Chondrocyte (in vitro differentiated cells): ENCODE data around the gene BUB1B. TPM values are rescaled to one million over a fixed set of nuclear protein-coding genes. Genes with fewer than 3 reads are reported as not detected.
"Not testable (repeated sequence)": the region's sequence is repeated elsewhere in the genome, so short reads cannot be mapped to it uniquely, and the experiment has no call there.

ENCODE experiments used
- DNase-seq: peaks from one replicate; pipeline ENCODE4 v3.0.0; 2021; ENCODE audit warnings: mixed read lengths, low spot score
- H3K27ac Mint-ChIP-seq: one replicate; pipeline ENCODE4 v1.8.0; 2021; ENCODE audit warnings: mild to moderate bottlenecking, moderate library complexity, mixed read lengths; ENCODE audit not compliant: unreplicated experiment
- H3K27me3 Mint-ChIP-seq: 2 replicates; pipeline ENCODE4 v1.8.0; 2021; ENCODE audit warnings: low read depth, mixed read lengths
- H3K36me3 Mint-ChIP-seq: 2 replicates; pipeline ENCODE4 v1.8.0; 2021; ENCODE audit warnings: low read depth, mixed read lengths
- H3K4me1 Mint-ChIP-seq: 2 replicates; pipeline ENCODE4 v1.8.0; 2021; ENCODE audit warnings: low read depth, mild to moderate bottlenecking, mixed read lengths
- H3K4me3 Mint-ChIP-seq: one replicate; pipeline ENCODE4 v1.8.0; 2021; ENCODE audit warnings: mild to moderate bottlenecking, moderate library complexity, mixed read lengths; ENCODE audit not compliant: unreplicated experiment
- H3K9me3 Mint-ChIP-seq: 2 replicates; pipeline ENCODE4 v1.8.0; 2021; ENCODE audit warnings: low read depth, mixed read lengths
- total RNA-seq: library from RNA; stranded (reverse); gene quantifications from 3 replicates; pipeline ENCODE4 v1.2.1, GENCODE V29; 2021
- TF ChIP-seq, protein P1 (sequence below): fragments of 200-600 bp; sonication (generic); IDR thresholded peaks from 2 replicates; pipeline ENCODE4 v1.5.0; 2021; ENCODE audit warnings: antibody characterized with exemption, mild to moderate bottlenecking, moderate library complexity

BUB1B gene
- total RNA-seq, 1 donor from 2014 or later: 6.7 TPM

DNA sequence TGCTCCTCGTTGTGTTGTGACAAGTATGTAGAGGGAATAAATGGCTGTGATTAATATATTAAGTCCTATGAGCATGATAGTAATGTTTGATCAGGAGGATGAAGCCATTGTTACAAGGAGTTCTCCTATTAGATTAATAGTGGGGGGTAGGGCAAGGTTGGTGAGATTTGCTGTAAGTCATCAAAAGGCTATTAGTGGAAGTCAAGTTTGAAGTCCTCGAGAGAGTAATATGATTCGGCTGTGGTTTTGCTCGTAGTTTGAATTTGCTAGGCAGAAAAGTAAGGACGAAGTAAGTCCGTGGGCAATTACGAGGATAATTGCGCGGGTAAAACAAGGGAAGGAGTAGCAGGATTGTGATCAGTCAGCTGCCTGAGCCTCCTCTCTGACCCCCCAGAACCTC lies 26.0 kb upstream of the BUB1B start:
- H3K4me3 Mint-ChIP-seq: no peak overlapping the region
- H3K27ac Mint-ChIP-seq: no peak overlapping the region
- no peaks in the 10 kb centered on the region for H3K36me3 Mint-ChIP-seq
- H3K27me3 Mint-ChIP-seq: peaks cover 6% of the 10 kb centered on the region
- TF ChIP-seq, protein P1, sequence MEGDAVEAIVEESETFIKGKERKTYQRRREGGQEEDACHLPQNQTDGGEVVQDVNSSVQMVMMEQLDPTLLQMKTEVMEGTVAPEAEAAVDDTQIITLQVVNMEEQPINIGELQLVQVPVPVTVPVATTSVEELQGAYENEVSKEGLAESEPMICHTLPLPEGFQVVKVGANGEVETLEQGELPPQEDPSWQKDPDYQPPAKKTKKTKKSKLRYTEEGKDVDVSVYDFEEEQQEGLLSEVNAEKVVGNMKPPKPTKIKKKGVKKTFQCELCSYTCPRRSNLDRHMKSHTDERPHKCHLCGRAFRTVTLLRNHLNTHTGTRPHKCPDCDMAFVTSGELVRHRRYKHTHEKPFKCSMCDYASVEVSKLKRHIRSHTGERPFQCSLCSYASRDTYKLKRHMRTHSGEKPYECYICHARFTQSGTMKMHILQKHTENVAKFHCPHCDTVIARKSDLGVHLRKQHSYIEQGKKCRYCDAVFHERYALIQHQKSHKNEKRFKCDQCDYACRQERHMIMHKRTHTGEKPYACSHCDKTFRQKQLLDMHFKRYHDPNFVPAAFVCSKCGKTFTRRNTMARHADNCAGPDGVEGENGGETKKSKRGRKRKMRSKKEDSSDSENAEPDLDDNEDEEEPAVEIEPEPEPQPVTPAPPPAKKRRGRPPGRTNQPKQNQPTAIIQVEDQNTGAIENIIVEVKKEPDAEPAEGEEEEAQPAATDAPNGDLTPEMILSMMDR: no peak
- H3K4me1 Mint-ChIP-seq: no peaks in the 10 kb centered on the region
- no peak for DNase-seq
- no peaks in the 10 kb centered on the region for H3K9me3 Mint-ChIP-seq

DNA sequence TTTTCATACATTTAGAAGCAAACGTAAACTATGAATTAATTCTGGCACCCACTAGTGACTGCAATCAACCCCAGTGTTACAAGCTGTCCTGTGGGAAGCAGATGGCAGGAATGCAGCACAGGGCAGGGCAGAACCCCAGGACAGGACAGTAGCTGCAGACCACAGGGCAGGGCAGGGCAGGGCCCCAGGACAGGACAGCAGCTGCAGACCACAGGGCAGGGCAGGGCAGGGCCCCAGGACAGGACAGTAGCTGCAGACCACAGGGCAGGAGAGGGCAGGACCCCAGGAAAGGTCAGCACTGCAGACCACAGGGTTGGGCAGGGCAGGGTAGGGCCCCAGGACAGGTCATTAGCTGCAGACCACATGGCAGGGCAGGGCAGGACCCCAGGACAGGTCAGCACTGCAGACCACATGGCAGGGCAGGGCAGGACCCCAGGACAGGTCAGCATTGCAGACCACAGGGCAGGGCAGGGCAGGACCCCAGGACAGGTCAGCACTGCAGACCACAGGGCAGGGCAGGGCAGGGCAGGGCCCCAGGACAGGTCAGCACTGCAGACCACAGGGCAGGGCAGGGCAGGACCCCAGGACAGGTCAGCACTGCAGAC lies 24.9 kb upstream of the BUB1B start:
- H3K4me3 Mint-ChIP-seq, H3K27me3 Mint-ChIP-seq, H3K27ac Mint-ChIP-seq, H3K4me1 Mint-ChIP-seq, DNase-seq, H3K9me3 Mint-ChIP-seq, H3K36me3 Mint-ChIP-seq: not testable (repeated sequence)

DNA sequence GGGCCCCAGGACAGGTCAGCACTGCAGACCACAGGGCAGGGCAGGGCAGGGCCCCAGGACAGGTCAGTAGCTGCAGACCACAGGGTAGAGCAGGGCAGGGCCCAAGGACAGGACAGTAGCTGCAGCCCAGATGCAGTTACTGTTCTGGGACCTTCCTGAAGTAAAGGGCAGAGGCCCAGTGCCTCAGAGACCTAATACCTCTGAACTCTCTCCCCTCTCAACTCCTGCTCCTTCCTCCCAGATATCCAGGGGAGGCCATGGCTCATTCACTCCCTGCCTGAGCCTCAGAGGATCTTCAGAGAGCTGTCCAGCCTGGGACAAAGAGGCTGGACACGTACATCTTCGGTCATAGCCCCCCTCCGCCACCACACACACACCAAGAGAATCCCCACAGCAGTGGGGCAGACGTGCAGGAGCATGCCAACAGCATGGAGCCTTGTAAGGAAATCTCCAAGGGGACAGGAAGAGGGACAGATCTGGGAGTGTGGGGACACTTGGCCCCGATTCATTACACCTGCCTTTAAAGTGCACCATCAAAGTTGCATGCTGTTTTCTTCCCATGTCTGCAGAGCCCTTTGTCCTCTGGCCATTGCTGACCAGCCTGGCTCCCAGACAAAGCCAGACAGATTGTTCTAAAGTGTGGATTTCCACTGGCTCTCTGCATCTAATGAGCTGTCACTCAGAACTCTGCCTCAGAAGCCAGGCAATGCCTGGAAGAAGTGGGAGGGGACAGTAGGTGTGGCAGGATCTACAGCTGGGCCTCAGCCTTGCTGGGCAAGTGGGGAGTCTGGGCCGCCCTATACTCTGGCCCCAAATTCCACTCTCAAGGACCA lies 24.2 kb upstream of the BUB1B start:
- no peaks in the 10 kb centered on the region for H3K36me3 Mint-ChIP-seq
- TF ChIP-seq, protein P1: no peak
- no peak overlapping the region for H3K27ac Mint-ChIP-seq
- no peaks in the 10 kb centered on the region for H3K4me1 Mint-ChIP-seq
- H3K9me3 Mint-ChIP-seq: no peaks in the 10 kb centered on the region
- no peak for DNase-seq
- H3K27me3 Mint-ChIP-seq: peaks cover 5% of the 10 kb centered on the region
- H3K4me3 Mint-ChIP-seq: no peak overlapping the region

DNA sequence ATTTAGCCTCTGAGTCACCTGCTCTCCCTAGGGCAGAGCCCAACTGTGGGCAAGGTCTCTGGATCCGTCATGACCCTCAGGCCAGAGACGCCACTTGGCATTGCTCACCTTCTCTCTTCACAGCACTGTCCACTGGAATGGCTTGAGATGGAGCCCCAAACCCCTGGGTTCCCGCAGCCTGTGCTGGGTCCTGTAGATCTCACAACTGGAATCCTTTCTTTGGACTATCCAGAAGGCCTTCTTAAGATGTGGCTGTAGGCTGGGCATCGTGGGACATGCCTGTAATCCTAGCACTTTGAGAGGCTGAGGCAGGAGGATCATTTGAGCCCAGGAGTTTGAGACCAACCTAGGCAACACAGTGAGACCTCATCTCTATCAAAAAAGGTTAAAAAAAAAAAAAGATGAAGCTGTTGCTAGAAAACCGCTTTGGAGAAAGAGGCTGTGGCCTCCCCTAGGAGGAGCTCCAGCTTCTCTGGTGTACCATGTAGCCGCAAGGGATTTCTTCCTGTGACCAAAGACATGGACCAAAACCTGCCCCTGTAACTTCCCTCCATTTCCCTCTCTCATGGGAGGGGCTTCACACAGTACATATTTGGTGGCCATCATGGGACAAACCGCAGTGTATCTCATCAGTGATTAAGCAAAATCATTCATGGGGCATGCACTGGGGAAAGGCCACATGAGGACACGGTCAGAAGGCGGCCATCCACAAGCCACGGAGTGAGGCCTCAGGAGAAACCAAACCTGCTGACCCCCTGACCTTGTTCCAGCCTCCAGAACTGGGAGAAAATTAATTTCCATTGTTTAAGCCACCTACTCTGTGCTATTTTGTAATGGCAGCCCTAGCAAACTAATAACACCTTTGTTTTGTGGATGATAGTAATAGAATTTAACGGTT lies 23.3 kb upstream of the BUB1B start:
- Mint-ChIP-seq H3K27ac (no peak overlapping the region), H3K4me3 (no peak overlapping the region), H3K9me3 (no peaks in the 10 kb centered on the region), H3K36me3 (no peaks in the 10 kb centered on the region), H3K4me1 (no peaks in the 10 kb centered on the region), H3K27me3 (peaks cover 2% of the 10 kb centered on the region)
- TF ChIP-seq, protein P1: no peak
- no peak for DNase-seq

DNA sequence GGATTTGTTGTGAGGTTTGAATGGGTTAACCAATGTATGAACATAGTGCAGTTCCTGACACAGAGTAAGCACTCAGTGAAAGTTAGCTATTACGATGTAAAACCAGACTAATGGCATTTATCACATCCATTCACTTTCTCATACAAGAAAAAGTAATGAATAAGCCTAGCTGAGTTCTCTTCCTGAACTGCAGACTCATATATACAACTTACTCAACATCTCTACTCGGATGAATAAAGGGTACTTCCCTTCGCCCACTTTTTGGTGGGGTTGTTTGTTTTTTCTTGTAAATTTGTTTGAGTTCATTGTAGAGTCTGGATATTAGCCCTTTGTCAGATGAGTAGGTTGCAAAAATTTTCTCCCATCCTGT lies 22.7 kb upstream of the BUB1B start:
- not testable (repeated sequence) for DNase-seq, H3K36me3 Mint-ChIP-seq, H3K4me1 Mint-ChIP-seq, H3K27ac Mint-ChIP-seq, H3K9me3 Mint-ChIP-seq, H3K27me3 Mint-ChIP-seq, H3K4me3 Mint-ChIP-seq

DNA sequence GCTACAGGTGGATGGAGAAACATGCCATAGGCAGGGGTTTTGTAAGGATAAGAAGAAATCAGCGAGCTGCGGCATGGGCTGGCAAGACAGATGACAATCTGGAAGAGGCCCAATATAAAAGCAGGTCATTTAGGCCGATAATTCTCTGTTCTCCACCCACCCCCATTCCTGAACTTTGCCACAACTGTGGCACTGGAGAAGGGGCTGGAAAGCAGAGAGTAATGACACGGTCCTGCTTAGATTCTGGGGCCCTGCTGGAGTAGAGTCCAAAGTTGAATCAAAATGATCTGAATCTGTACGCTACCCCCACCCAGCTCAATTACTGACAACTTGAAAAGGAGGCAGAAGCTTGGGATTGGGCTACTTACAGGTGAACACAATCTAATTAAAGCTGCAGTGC lies 18.4 kb upstream of the BUB1B start:
- Mint-ChIP-seq H3K9me3 (no peaks in the 10 kb centered on the region), H3K27me3 (no peaks in the 10 kb centered on the region), H3K27ac (no peak overlapping the region), H3K4me3 (no peak overlapping the region), H3K36me3 (no peaks in the 10 kb centered on the region), H3K4me1 (no peaks in the 10 kb centered on the region)
- no peak for DNase-seq
- TF ChIP-seq, protein P1: no peak
